Occipital lobe (tissue), 2 donors: ENCODE results near the gene PPP3CA. TPM values are rescaled to one million over a fixed set of nuclear protein-coding genes. Genes with fewer than 3 reads are reported as not detected.
A peak's percentile ranks its signal among the peaks of the same experiment; 100 is the strongest.

Experiments
- DNase-seq: peaks from one replicate; lab custom pipeline; 2025; lab: John Stamatoyannopoulos, UW
- total RNA-seq: library from RNA; depleted of rRNA; stranded (reverse); fragments of >200 nt; gene quantifications from one replicate; pipeline ENCODE4 v1.2.3, GENCODE V29; 2014

Gene PPP3CA
- total RNA-seq, 1 donor from 2014 or later: 159 TPM

GRCh38 chr4:101178731-101179130, 168.6 kb downstream of the PPP3CA start:
- DNase-seq: no peak

GRCh38 chr4:101177154-101177553, 170.2 kb downstream of the PPP3CA start:
- DNase-seq: no peak

- DNase-seq: no peak
These were observed 171.2 kb downstream of the PPP3CA start for GRCh38 chr4:101175896-101176676.

- DNase-seq: no peak
These were observed 172.5 kb downstream of the PPP3CA start for GRCh38 chr4:101174679-101175345.

GRCh38 chr4:101172369-101172768, 175.0 kb downstream of the PPP3CA start:
- DNase-seq: no peak

- no peak for DNase-seq
These were observed 175.6 kb downstream of the PPP3CA start for GRCh38 chr4:101171747-101172146.

GRCh38 chr4:101169044-101170014, 178.0 kb downstream of the PPP3CA start:
- DNase-seq: peak; percentile 23

GRCh38 chr4:101163936-101164335, 183.4 kb downstream of the PPP3CA start:
- DNase-seq: no peak

GRCh38 chr4:101162990-101163380, 184.3 kb downstream of the PPP3CA start:
- no peak for DNase-seq

- DNase-seq: no peak
These were observed 186.3 kb downstream of the PPP3CA start for GRCh38 chr4:101160792-101161592.

GRCh38 chr4:101158507-101158906, 188.8 kb downstream of the PPP3CA start:
- no peak for DNase-seq

- peak; percentile 29 for DNase-seq
These were observed 189.2 kb downstream of the PPP3CA start for GRCh38 chr4:101158134-101158482.

- no peak for DNase-seq
These were observed 189.8 kb downstream of the PPP3CA start for GRCh38 chr4:101157415-101158133.

- no peak for DNase-seq
These were observed 190.6 kb downstream of the PPP3CA start for GRCh38 chr4:101156619-101157310.

- DNase-seq: no peak
These were observed 191.4 kb downstream of the PPP3CA start for GRCh38 chr4:101155945-101156344.

GRCh38 chr4:101155368-101155767, 192.0 kb downstream of the PPP3CA start:
- no peak for DNase-seq

GRCh38 chr4:101153653-101154052, 193.7 kb downstream of the PPP3CA start:
- no peak for DNase-seq

- DNase-seq: no peak
These were observed 194.8 kb downstream of the PPP3CA start for GRCh38 chr4:101152521-101152920.

- DNase-seq: no peak
These were observed 198.8 kb downstream of the PPP3CA start for GRCh38 chr4:101148551-101148950.

GRCh38 chr4:101147283-101147682, 200.0 kb downstream of the PPP3CA start:
- no peak for DNase-seq
